ENCODE measurements around the gene INSIG1.

GRCh38 chr7:155316427-155317113, 18.9 kb downstream of the INSIG1 start:
- no peak for TF ChIP-seq CTCF (IDR thresholded peaks at IDR 0.05; ENCODE audit: low read length)
- TF ChIP-seq EZH2 (optimal IDR thresholded peaks at IDR 0.05; ENCODE audit: low read depth, low read length): no peak
- no peak for TF ChIP-seq EZH2phosphoT487 (IDR thresholded peaks at IDR 0.05; ENCODE audit: low read length)
